Osteocyte (in vitro differentiated cells): ENCODE measurements around the gene CSAD. TPM values are rescaled to one million over a fixed set of nuclear protein-coding genes. Genes with fewer than 3 reads are reported as not detected.
A peak's percentile ranks its signal among the peaks of the same experiment; 100 is the strongest.

Experiments
- DNase-seq: peaks from one replicate; pipeline ENCODE4 v3.0.0; 2021; ENCODE audit warnings: mixed read lengths; ENCODE audit not compliant: unreplicated experiment; ENCODE audit errors: extremely low spot score
- H3K27ac Mint-ChIP-seq: one replicate; pipeline ENCODE4 v1.8.0; 2021; ENCODE audit warnings: mild to moderate bottlenecking, mixed read lengths; ENCODE audit not compliant: unreplicated experiment
- H3K27me3 Mint-ChIP-seq: one replicate; pipeline ENCODE4 v1.8.0; 2021; ENCODE audit warnings: mixed read lengths; ENCODE audit not compliant: unreplicated experiment
- H3K36me3 Mint-ChIP-seq: one replicate; pipeline ENCODE4 v1.8.0; 2021; ENCODE audit warnings: mixed read lengths; ENCODE audit not compliant: unreplicated experiment
- H3K4me1 Mint-ChIP-seq: one replicate; pipeline ENCODE4 v1.8.0; 2021; ENCODE audit warnings: mixed read lengths; ENCODE audit not compliant: unreplicated experiment
- H3K4me3 Mint-ChIP-seq: one replicate; pipeline ENCODE4 v1.8.0; 2021; ENCODE audit warnings: mild to moderate bottlenecking, moderate library complexity, mixed read lengths; ENCODE audit not compliant: unreplicated experiment
- H3K9me3 Mint-ChIP-seq: one replicate; pipeline ENCODE4 v1.8.0; 2021; ENCODE audit warnings: mixed read lengths; ENCODE audit not compliant: unreplicated experiment
- CTCF ChIP-seq: fragments of 200-600 bp; sonication (generic); IDR thresholded peaks from 2 replicates; pipeline ENCODE4 v1.5.0; 2021; ENCODE audit warnings: antibody characterized with exemption, mild to moderate bottlenecking, moderate library complexity
- total RNA-seq: library from RNA; stranded (reverse); gene quantifications from 2 replicates; pipeline ENCODE4 v1.2.1, GENCODE V29; 2021

Gene CSAD
- total RNA-seq, 1 donor from 2014 or later, result 47.0 TPM

DNA sequence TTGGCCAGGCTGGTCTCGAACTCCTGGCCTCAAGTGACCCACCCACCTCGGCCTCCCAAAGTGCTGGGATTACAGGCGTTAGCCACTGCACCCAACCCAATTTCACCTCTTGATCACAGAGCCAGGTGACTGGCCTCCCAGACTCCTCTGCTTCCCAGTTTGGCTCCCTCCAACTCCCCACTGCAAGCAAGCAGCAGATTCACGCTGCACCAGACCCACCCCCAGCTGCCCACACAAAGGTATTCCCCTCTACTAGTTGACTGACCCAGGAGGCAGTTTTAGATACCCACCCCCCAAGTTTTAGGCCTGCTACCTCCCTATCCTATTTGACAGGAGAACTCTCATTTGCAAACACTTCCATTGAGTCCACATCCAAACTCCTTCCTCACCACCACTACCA lies 46.1 kb upstream of the CSAD start:
- Mint-ChIP-seq H3K9me3 (no peaks in the 10 kb centered on the region), H3K4me1 (peaks cover 65% of the 10 kb centered on the region)
- no peak for DNase-seq

DNA sequence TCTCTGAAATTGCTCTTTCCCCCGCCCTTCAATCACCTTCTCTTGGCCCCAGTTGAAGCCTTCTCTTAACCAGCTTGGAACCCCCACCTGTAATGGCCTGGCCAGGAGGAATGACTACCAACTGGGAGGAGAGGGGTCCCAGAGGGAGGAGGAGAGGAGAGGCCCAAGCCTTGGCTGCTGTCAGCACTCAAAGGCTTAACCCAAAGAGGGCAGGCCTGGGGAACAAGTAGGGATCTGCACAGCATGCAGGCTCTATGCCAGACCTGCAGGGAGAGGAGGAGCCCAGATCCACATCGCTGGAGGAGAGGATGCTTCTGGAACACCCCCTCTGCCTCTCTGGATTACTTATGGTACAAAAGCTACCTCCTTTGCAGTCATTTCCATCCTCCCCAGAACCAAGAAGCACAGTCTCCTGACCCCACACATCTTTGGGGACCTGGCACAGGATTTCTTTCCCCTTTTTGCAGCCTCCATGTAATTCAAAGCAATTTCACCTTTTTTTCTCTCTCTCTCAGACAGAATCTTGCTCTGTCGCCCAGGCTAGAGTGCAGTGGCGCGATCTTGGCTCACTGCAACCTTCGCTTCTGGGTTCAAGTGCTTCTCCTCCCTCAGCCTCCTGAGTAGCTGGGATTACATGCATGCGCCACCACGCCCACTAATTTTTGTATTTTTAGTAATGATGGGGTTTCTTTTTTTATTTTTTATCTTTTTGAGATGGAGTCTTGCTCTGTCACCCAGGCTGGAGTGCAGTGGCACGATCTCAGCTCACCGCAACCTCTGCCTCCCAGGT lies 45.1 kb upstream of the CSAD start:
- Mint-ChIP-seq H3K4me1 (peaks cover 62% of the 10 kb centered on the region), H3K27me3 (no peaks in the 10 kb centered on the region), H3K4me3 (no peak overlapping the region), H3K36me3 (peaks cover 4% of the 10 kb centered on the region), H3K9me3 (no peaks in the 10 kb centered on the region), H3K27ac (peak overlapping the region; percentile 58)
- DNase-seq, result no peak
- TF ChIP-seq CTCF, result no peak

More for the DNA sequence above, 46.1 kb upstream of the CSAD start:
- TF ChIP-seq CTCF, result no peak
- Mint-ChIP-seq H3K4me3 (no peak overlapping the region), H3K36me3 (peaks cover 4% of the 10 kb centered on the region), H3K27ac (no peak overlapping the region), H3K27me3 (no peaks in the 10 kb centered on the region)

DNA sequence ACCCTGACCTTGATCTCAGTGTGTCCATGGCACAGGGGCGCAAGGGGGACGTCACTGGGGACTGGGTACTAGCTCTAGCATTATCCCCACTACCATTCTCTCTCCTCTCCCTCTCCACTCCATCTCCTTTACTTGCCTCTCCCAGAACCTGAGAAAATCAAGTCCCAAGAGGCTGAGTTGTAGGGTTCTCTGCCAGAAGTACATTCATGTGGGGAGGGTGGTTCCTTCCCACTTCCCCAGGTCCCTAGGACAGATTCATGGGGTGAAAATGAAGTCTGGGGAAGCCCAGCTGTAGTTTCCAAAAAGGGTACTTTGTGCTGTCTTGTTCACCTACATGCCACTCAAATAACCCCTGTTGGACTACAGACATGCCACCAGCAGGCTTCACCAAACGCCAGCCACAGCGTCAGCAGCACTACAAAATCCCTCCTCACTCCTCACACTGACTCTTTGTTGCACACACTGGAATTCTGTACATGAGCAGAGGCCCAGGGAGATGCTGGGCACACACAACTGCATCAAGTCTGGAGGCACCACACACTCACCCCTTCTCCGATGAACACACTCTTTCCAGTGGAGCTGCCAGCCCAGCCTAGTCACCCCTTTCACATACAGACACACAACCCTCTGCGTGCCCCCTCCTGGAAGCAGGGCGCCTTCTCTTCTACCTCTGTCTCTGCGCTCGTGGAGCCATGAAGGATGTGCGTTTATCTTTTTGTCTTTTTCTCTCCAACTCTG lies 44.3 kb upstream of the CSAD start:
- no peak for TF ChIP-seq CTCF
- peaks cover 62% of the 10 kb centered on the region for H3K4me1 Mint-ChIP-seq

GRCh38 chr12:53224061-53224896 lies 43.6 kb upstream of the CSAD start:
- H3K4me3 Mint-ChIP-seq, result no peak overlapping the region
- H3K9me3 Mint-ChIP-seq, result no peaks in the 10 kb centered on the region
- no peak for DNase-seq
- H3K4me1 Mint-ChIP-seq, result peaks cover 63% of the 10 kb centered on the region
- H3K36me3 Mint-ChIP-seq, result peaks cover 4% of the 10 kb centered on the region
- no peaks in the 10 kb centered on the region for H3K27me3 Mint-ChIP-seq
- peak; percentile 37 for TF ChIP-seq CTCF
- H3K27ac Mint-ChIP-seq, result peak overlapping the region; percentile 63

More for the DNA sequence above, 44.3 kb upstream of the CSAD start:
- no peak overlapping the region for H3K4me3 Mint-ChIP-seq
- H3K9me3 Mint-ChIP-seq, result no peaks in the 10 kb centered on the region
- DNase-seq, result no peak
- no peaks in the 10 kb centered on the region for H3K27me3 Mint-ChIP-seq
- H3K27ac Mint-ChIP-seq, result peak overlapping the region; percentile 58
- peaks cover 4% of the 10 kb centered on the region for H3K36me3 Mint-ChIP-seq
